Kidney (tissue), 14 donors: ENCODE measurements around the gene CRYBG1. TPM values are rescaled to one million over a fixed set of nuclear protein-coding genes. Genes with fewer than 3 reads are reported as not detected.

Source experiments
- DNase-seq, 5 donors: peaks; one replicate each; pipeline ENCODE4 v3.0.0-alpha.2; 2013 to 2020
- FAIRE-seq: peaks from 2 replicates; lab custom pipeline; 2012; peaks lifted over from hg19 to GRCh38; lab: Jason Lieb, UNC
- H3K27ac ChIP-seq, 2 donors: one replicate each; pipeline ENCODE4 v1.7.0; 2013; ENCODE audit warnings: low read depth in 2 of 2, low read length in 2 of 2, inconsistent platforms in 1 of 2
- H3K27me3 ChIP-seq: one replicate; pipeline ENCODE4 v1.7.1; 2013; ENCODE audit warnings: low read length, inconsistent platforms; ENCODE audit not compliant: control insufficient read depth, insufficient read depth
- H3K36me3 ChIP-seq, 3 donors: one replicate each; pipeline versions ENCODE4 v1.7.0 to v1.7.1; 2013; ENCODE audit warnings: low read length in 3 of 3, control low read depth in 1 of 3, inconsistent platforms in 1 of 3; ENCODE audit not compliant: insufficient read depth in 3 of 3, control insufficient read depth in 2 of 3
- H3K4me1 ChIP-seq, 3 donors: one replicate each; pipeline versions ENCODE4 v1.7.0 to v1.7.1; 2013; ENCODE audit warnings: low read length in 3 of 3, inconsistent platforms in 1 of 3, low read depth in 1 of 3; ENCODE audit not compliant: control insufficient read depth in 2 of 3, insufficient read depth in 2 of 3
- H3K4me3 ChIP-seq, 3 donors: one replicate each; pipeline versions ENCODE4 v1.7.0 to v1.8.1; 2013; ENCODE audit warnings: low read length in 3 of 3, control low read depth in 1 of 3, inconsistent platforms in 1 of 3
- H3K9ac ChIP-seq, 3 donors: one replicate each; pipeline versions ENCODE4 v1.7.0 to v1.7.1; 2013; ENCODE audit warnings: low read length in 3 of 3, control low read depth in 1 of 3, inconsistent platforms in 1 of 3
- H3K9me3 ChIP-seq, 3 donors: one replicate each; pipeline versions ENCODE4 v1.7.0 to v1.7.1; 2013; ENCODE audit warnings: low read length in 3 of 3, control low read depth in 1 of 3, inconsistent platforms in 1 of 3; ENCODE audit not compliant: control insufficient read depth in 2 of 3, insufficient read depth in 1 of 3
- CTCF ChIP-seq: IDR thresholded peaks from 3 replicates; pipeline ENCODE4 v1.5.1; 2012; ENCODE audit warnings: mild to moderate bottlenecking, moderate library complexity, borderline replicate concordance; ENCODE audit not compliant: insufficient read depth; ENCODE audit errors: extremely low read depth
- intact Hi-C: fragments of 100-400 bp; cut with DNase I; formaldehyde crosslinking; loops from one replicate; pipeline ENCODE4 v1.11.1; 2022
- polyA plus RNA-seq: library from polyadenylated mRNA; stranded (reverse); fragments of 350-450 nt; fragmentation: Illumina TruSeq; extraction: RNeasy Lipid Tissue Mini Kit (QIAGEN cat#74804); gene quantifications from one replicate; pipeline ENCODE4 v1.2.3, GENCODE V29; 2014; ENCODE audit warnings: low read depth, low replicate concordance; ENCODE audit not compliant: insufficient read depth
- total RNA-seq: library from RNA; stranded (reverse); fragmentation: NEBNext Ultra II Directional; extraction: Animal tissue kit (Norgen Biotek cat#: 25700); gene quantifications from one replicate; pipeline ENCODE4 v1.2.1, GENCODE V29; 2021
- donor health status: control.
- donor health status: control.
- donor health status: control.
- donor health status: control.
- donor health status: control.
- donor health status: DM: yes; HTN: yes; CAD: no.
- donor health status: Normal renal cell carcinoma (clear cell type).

The CRYBG1 gene
- total and polyA plus RNA-seq, 2 donors from 2014 or later = 7.0 to 32.6 TPM

- FAIRE-seq = no peak
- TF ChIP-seq CTCF = no peak
- Histone ChIP-seq H3K4me1 (no peaks in the 10 kb centered on the region), H3K9ac (no peak overlapping the region), H3K36me3 (no peaks in the 10 kb centered on the region), H3K9me3 (no peaks in the 10 kb centered on the region), H3K4me3 (no peak overlapping the region), H3K27ac (no peak overlapping the region), H3K27me3 (no peaks in the 10 kb centered on the region)
- intact Hi-C loops = no loop called here
- no peak for DNase-seq
Observed at GRCh38 chr6:106496823-106497222, 136.3 kb downstream of the CRYBG1 start.

- H3K9me3 ChIP-seq = no peaks in the 10 kb centered on the region
- no peak overlapping the region for H3K4me3 ChIP-seq
- DNase-seq (no peak), FAIRE-seq (no peak)
- no peak overlapping the region for H3K27ac ChIP-seq
- intact Hi-C loops = no loop called here
- no peak overlapping the region for H3K9ac ChIP-seq
- no peaks in the 10 kb centered on the region for H3K27me3 ChIP-seq
- no peaks in the 10 kb centered on the region for H3K4me1 ChIP-seq
- no peak for TF ChIP-seq CTCF
- H3K36me3 ChIP-seq = no peaks in the 10 kb centered on the region
Observed at GRCh38 chr6:106501960-106502371, 141.4 kb downstream of the CRYBG1 start.

- intact Hi-C loops = no loop called here
- H3K27me3 ChIP-seq = no peaks in the 10 kb centered on the region
- H3K4me3 ChIP-seq = no peak overlapping the region
- no peak overlapping the region for H3K9ac ChIP-seq
- DNase-seq (no peak), FAIRE-seq (no peak)
- no peaks in the 10 kb centered on the region for H3K9me3 ChIP-seq
- no peaks in the 10 kb centered on the region for H3K4me1 ChIP-seq
- no peak for TF ChIP-seq CTCF
- H3K36me3 ChIP-seq = no peaks in the 10 kb centered on the region
- H3K27ac ChIP-seq = no peak overlapping the region
Observed at GRCh38 chr6:106502559-106502958, 142.0 kb downstream of the CRYBG1 start.

GRCh38 chr6:106508277-106508676 lies 147.8 kb downstream of the CRYBG1 start:
- H3K36me3 ChIP-seq = no peaks in the 10 kb centered on the region
- DNase-seq = no peak
- no peak for TF ChIP-seq CTCF
- FAIRE-seq = no peak
- H3K4me3 ChIP-seq = no peak overlapping the region
- intact Hi-C loops = no loop called here
- no peaks in the 10 kb centered on the region for H3K9me3 ChIP-seq
- H3K4me1 ChIP-seq = peaks cover 0 to 10% (median 2%) of the 10 kb centered on the region in 3 donors
- peaks cover 20% of the 10 kb centered on the region for H3K27me3 ChIP-seq
- H3K27ac ChIP-seq = no peak overlapping the region
- H3K9ac ChIP-seq = no peak overlapping the region
